Smooth muscle cell (in vitro differentiated cells): ENCODE results near the gene SLC35B2. TPM values are rescaled to one million over a fixed set of nuclear protein-coding genes. Genes with fewer than 3 reads are reported as not detected.

Source experiments
- DNase-seq: peaks from one replicate; lab custom pipeline; 2025; ENCODE audit not compliant: unreplicated experiment; lab: John Stamatoyannopoulos, UW
- H2AFZ ChIP-seq: fragments of 200-600 bp; sonication (generic); 2 replicates; pipeline ENCODE4 v1.6.0; 2016; ENCODE audit warnings: antibody characterized with exemption, low read depth, mild to moderate bottlenecking
- H3F3A ChIP-seq: fragments of 200-600 bp; sonication (generic); 2 replicates; pipeline ENCODE4 v1.6.0; 2017; ENCODE audit warnings: antibody characterized with exemption, low read depth
- H3K27ac ChIP-seq: fragments of 200-600 bp; sonication (generic); 2 replicates; pipeline ENCODE4 v1.5.1; 2016; ENCODE audit warnings: low read depth, mild to moderate bottlenecking
- H3K27me3 ChIP-seq: fragments of 200-600 bp; sonication (generic); 2 replicates; pipeline ENCODE4 v1.6.1; 2016; ENCODE audit warnings: low read depth, mild to moderate bottlenecking
- H3K36me3 ChIP-seq: fragments of 200-600 bp; sonication (generic); 2 replicates; pipeline ENCODE4 v1.5.1; 2016; ENCODE audit warnings: low read depth
- H3K4me1 ChIP-seq: fragments of 200-600 bp; sonication (generic); 2 replicates; pipeline ENCODE4 v1.5.1; 2016; ENCODE audit warnings: low read depth
- H3K4me2 ChIP-seq: fragments of 200-600 bp; sonication (generic); 2 replicates; pipeline ENCODE4 v1.6.0; 2016; ENCODE audit warnings: mild to moderate bottlenecking
- H3K4me3 ChIP-seq: fragments of 200-600 bp; sonication (generic); 2 replicates; pipeline ENCODE4 v1.5.1; 2016; ENCODE audit warnings: mild to moderate bottlenecking
- H3K79me2 ChIP-seq: fragments of 200-600 bp; sonication (generic); 2 replicates; pipeline ENCODE4 v1.6.0; 2016; ENCODE audit warnings: low read depth, mild to moderate bottlenecking
- H3K9ac ChIP-seq: fragments of 200-600 bp; sonication (generic); 2 replicates; pipeline ENCODE4 v1.6.0; 2016; ENCODE audit warnings: low read depth
- H3K9me3 ChIP-seq: fragments of 200-600 bp; sonication (generic); replicated peaks from 2 replicates; pipeline ENCODE4 v1.5.1; 2016; ENCODE audit warnings: low read depth
- H4K20me1 ChIP-seq: fragments of 200-600 bp; sonication (generic); 2 replicates; pipeline ENCODE4 v1.6.0; 2016; ENCODE audit warnings: low read depth
- CTCF ChIP-seq: fragments of 200-600 bp; sonication (generic); IDR thresholded peaks from 2 replicates; pipeline ENCODE4 v1.5.1; 2017; ENCODE audit warnings: borderline replicate concordance, mild to moderate bottlenecking, antibody characterized with exemption; ENCODE audit not compliant: insufficient read depth, poor library complexity, severe bottlenecking
- WGBS: methylation state at CpG from one replicate; pipeline ENCODE4 v1.1.7; 2016; ENCODE audit warnings: low lambda C conversion rate; 5-methylcytosine and 5-hydroxymethylcytosine counted together
- polyA plus RNA-seq: library from polyadenylated mRNA; unstranded; fragments of >200 nt; fragmentation: Nextera tagmentation; extraction: Ambion mirVana; gene quantifications from 2 replicates; pipeline ENCODE4 v1.2.1, GENCODE V29; 2016
- total RNA-seq: library from RNA; depleted of rRNA; stranded (reverse); fragments of >200 nt; gene quantifications from 2 replicates; pipeline ENCODE4 v1.2.3, GENCODE V29; 2014

The SLC35B2 gene
- total and polyA plus RNA-seq, 2 experiments from 2014 or later, result 68.6 to 112 TPM

- TF ChIP-seq CTCF, result no peak
- under 1% methylated on average over 41 of the region's 52 CpGs for WGBS
- H3K79me2 ChIP-seq, result peaks cover 56% of the 10 kb centered on the region
- peak overlapping the region; percentile 89 for H3K4me3 ChIP-seq
- peaks cover 57% of the 10 kb centered on the region for H4K20me1 ChIP-seq
- H3K9ac ChIP-seq, result peak overlapping the region; percentile 93
- peak overlapping the region; percentile 93 for H3K4me2 ChIP-seq
- no peaks in the 10 kb centered on the region for H3K9me3 ChIP-seq
- peaks cover 28% of the 10 kb centered on the region for H3K36me3 ChIP-seq
- DNase-seq, result peak; percentile 43
- H3K27me3 ChIP-seq, result no peaks in the 10 kb centered on the region
- H3K4me1 ChIP-seq, result peaks cover 29% of the 10 kb centered on the region
- H3K27ac ChIP-seq, result peak overlapping the region; percentile 90
- no peak overlapping the region for H2AFZ ChIP-seq
- H3F3A ChIP-seq, result peaks cover 37% of the 10 kb centered on the region
Observed at GRCh38 chr6:44247338-44248302, 9.7 kb downstream of the SLC35B2 start.

- Histone ChIP-seq H3K36me3 (peaks cover 19% of the 10 kb centered on the region), H3K79me2 (peaks cover 49% of the 10 kb centered on the region)
- under 1% methylated on average over 34 of the region's 34 CpGs for WGBS
Observed at GRCh38 chr6:44246663-44247337, 10.5 kb downstream of the SLC35B2 start, which contains the start of gene HSP90AB1. HSP90AB1 (plus strand) TSS chr6:44247101; CDS start chr6:44248630, 1,529 bp downstream.

GRCh38 chr6:44245912-44246662 lies 11.2 kb downstream of the SLC35B2 start:
- 3% methylated on average over 60 of the region's 62 CpGs for WGBS
- H3K9me3 ChIP-seq, result no peaks in the 10 kb centered on the region
- no peaks in the 10 kb centered on the region for H3K27me3 ChIP-seq
- H3K9ac ChIP-seq, result peak overlapping the region; percentile 93
- peaks cover 12% of the 10 kb centered on the region for H3K36me3 ChIP-seq
- H3K4me3 ChIP-seq, result peak overlapping the region; percentile 89
- H3F3A ChIP-seq, result peaks cover 25% of the 10 kb centered on the region
- H3K27ac ChIP-seq, result peak overlapping the region; percentile 90
- peaks cover 41% of the 10 kb centered on the region for H4K20me1 ChIP-seq
- peak overlapping the region; percentile 99 for H2AFZ ChIP-seq
- H3K4me2 ChIP-seq, result peak overlapping the region; percentile 93
- peak; percentile 20 for TF ChIP-seq CTCF
- peaks cover 42% of the 10 kb centered on the region for H3K79me2 ChIP-seq
- H3K4me1 ChIP-seq, result peaks cover 29% of the 10 kb centered on the region
- DNase-seq, result peak; percentile 75

More at GRCh38 chr6:44246663-44247337, 10.5 kb downstream of the SLC35B2 start, which contains the start of gene HSP90AB1:
- Histone ChIP-seq H3K4me1 (peaks cover 29% of the 10 kb centered on the region), H3K9me3 (no peaks in the 10 kb centered on the region), H3K9ac (peak within 1 kb of the TSS; percentile 93), H3K4me3 (peak within 1 kb of the TSS; percentile 89), H4K20me1 (peaks cover 48% of the 10 kb centered on the region), H3K4me2 (peak within 1 kb of the TSS; percentile 93), H3K27me3 (no peaks in the 10 kb centered on the region), H3F3A (peaks cover 30% of the 10 kb centered on the region), H3K27ac (peak within 1 kb of the TSS; percentile 90), H2AFZ (peak within 1 kb of the TSS; percentile 99)
- peak; percentile 75 for DNase-seq
- TF ChIP-seq CTCF, result no peak
